CD4-positive, alpha-beta T cell treated with Interleukin-4 for 1 hour (primary cell): ENCODE measurements around the gene P2RX4.
"Not testable (repeated sequence)": the region's sequence is repeated elsewhere in the genome, so short reads cannot be mapped to it uniquely, and the experiment has no call there.

Experiments
- DNase-seq, 2 donors: peaks; one replicate each; pipeline ENCODE4 v3.0.0-alpha.2; 2020 to 2022

P2RX4 gene

DNA sequence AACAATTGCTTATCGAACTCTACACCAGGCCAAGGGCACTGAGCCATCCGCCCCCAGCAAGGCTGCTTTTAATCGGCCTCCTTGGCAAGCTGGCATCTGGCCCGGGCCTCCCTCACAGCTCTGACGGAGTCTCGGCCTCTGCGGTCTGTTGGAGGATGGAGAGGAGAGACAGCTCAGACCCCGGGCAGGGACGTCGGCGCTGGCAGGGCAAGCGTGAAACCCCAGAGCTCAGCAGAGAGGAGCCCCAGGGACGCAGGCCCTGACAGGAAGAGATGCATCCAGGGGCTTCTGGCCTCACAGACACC lies 69.1 kb downstream of the P2RX4 start:
- no peak for DNase-seq

DNA sequence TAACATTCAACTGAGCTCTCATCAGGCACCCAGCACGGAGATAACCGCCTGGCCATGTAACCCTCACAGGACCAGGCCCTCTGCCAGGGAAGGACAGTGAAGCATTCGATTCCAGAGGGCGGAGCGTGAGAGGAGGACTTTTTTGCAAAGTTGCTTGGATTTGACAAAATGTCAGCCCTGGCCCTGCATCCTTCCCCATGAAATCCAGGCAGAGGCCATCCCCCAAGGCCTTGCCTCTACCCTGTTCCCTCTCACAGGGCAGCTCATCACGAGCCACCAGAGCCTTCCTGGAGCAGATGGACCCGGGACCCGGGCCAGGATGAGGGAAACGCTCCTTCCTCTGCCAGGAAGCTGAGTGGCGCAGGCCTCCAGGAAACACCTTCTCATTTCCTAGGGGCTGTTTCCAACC lies 69.6 kb downstream of the P2RX4 start:
- no peak for DNase-seq

DNA sequence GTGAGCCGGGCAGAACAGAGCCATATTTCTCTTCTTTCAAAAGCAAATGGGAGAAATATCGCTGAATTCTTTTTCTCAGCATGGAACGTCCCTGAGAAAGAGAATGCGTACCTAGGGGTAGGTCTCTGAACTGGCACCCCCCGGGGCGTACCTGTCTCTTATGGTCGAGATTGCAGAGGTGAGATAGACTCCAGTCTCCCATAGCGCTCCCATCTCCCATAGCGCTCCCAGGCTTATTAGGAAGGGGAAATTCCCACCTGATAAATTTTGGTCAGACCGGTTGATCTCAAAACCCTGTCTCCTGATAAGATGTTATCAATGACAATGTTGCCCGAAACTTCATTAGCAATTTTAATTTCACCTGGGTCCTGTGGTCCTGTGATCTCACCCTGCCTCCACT lies 70.6 kb downstream of the P2RX4 start:
- not testable (repeated sequence) for DNase-seq

DNA sequence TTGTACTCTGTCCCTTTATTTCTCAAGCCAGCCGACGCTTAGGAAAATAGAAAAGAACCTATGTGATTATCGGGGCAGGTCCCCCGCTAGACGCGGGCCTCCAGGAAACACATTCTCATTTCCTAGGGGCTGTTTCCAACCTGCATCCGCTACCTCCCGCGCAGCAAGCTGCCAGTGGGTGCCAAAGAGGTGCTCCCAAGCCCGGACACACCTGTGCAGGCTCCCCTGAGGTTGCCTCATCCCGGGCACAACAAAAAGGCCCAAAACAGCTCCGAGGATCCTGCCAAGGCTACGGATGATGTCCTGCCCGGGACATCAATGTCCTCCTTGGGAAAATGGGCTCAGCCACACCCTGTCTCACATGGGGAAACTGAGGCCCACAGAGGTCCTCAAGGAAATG lies 71.2 kb downstream of the P2RX4 start:
- not testable (repeated sequence) for DNase-seq

DNA sequence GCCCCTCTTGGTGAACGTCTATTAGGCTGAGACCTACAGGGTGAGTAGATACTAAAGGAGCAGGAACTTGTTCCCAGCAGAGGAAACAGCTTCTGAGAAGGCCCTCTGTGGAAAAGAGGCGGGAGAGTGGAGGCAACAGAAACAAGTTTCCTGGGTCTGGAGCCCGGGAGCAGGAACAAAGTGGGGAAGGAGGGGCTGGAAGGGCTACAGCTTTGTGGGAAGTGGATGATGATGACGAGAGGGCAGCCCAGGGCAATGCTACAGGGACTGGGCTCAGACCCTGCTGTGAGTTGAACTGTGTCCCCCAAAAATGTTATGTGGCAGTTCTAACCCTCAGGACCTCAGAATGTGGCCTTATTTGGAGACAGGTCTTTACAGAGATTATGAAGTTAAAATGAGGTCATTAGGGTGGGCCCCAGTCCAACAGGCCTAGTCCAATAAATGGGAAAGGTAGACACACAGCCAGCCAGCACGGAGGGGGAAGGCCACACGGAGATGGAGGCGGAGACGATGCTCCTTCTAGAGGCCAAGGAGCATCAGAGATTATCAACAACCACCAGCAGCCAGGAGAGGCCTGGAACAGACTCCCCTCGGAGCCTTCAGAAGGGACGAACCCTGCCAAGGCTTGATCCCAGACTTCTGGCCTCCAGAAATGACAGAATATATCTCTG lies 72.3 kb downstream of the P2RX4 start:
- no peak for DNase-seq

DNA sequence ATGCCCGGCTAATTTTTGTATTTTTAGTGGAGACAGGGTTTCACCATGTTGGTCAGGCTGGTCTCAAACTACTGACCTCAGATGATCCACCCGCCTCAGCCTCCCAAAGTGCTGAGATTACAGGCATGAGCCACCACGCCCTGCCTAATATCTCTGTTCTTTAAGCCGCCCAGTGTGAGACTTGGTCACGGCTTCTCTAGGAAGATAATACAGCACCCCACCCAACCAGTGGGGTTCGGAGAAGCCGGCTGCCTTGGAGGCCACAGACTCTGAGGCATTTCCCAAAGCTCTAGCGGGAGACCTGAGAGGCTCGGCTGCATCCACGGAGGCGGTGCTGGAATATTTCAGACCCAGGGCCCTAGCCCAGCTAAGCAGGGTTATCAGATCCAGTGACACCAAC lies 73.0 kb downstream of the P2RX4 start:
- not testable (repeated sequence) for DNase-seq

DNA sequence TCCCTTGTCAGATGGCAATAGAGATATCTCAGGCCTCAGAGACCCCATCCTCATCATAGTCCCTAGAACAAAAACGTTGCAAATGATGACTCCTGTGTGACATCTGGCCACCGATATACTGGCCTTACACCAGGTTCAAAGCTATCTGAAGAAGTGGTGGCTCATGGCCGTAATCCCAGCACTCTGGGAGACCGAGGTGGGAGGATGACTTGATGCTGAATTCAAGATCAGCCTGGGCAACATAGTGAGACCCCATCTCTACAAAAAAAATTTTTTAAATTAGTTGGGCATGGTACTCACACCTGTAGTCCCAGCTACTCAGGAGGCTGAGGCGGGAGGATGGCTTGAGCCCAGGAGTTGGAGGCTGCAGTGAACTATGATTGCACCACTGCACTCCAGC lies 73.5 kb downstream of the P2RX4 start:
- DNase-seq = no peak
